Endothelial cell of umbilical vein (primary cell): ENCODE data around the gene FKBP8. TPM values are rescaled to one million over a fixed set of nuclear protein-coding genes. Genes with fewer than 3 reads are reported as not detected.

ENCODE experiments used
- BruUV-seq: library from RNA; stranded (reverse); fragments of 400-500 nt; replicated peaks from 2 replicates; lab custom pipeline; 2021; lab: Mats Ljungman, UMichigan
- CTCF ChIA-PET: fragments of 300-600, 350-600 bp; sonication (Branson Sonifier 250); formaldehyde crosslinking; loops from one replicate; lab custom pipeline; 2021; ENCODE audit warnings: antibody characterized with exemption, inconsistent platforms; lab: Charles Lee
- POLR2A ChIA-PET: fragments of 300-600, 350-600 bp; sonication (Branson Sonifier 250); formaldehyde crosslinking; loops from one replicate; lab custom pipeline; 2021; ENCODE audit warnings: antibody characterized with exemption, inconsistent platforms; lab: Charles Lee
- DNase-seq: peaks from one replicate; pipeline ENCODE4 v3.0.0-alpha.2; 2011; ENCODE audit warnings: low read depth, low spot score
- FAIRE-seq: peaks from 2 replicates; lab custom pipeline; 2011; peaks lifted over from hg19 to GRCh38; lab: Jason Lieb, UNC
- H2AFZ ChIP-seq: 2 replicates; pipeline ENCODE4 v1.6.0; 2012; ENCODE audit warnings: low read depth, low read length, control low read depth, inconsistent platforms
- H3K27ac ChIP-seq: 2 replicates; pipeline ENCODE4 v1.5.1; 2011; ENCODE audit warnings: low read depth, mild to moderate bottlenecking, control low read depth, low read length, moderate library complexity; ENCODE audit not compliant: insufficient read depth
- H3K27me3 ChIP-seq, 2 experiments: 2 replicates each; pipeline versions ENCODE4 v1.6.0 to v1.6.1; 2011; ENCODE audit warnings: low read length in 2 of 2, mixed read lengths in 1 of 2; ENCODE audit not compliant: control insufficient read depth in 2 of 2, insufficient read depth in 2 of 2
- H3K36me3 ChIP-seq, 2 experiments: 2 replicates in 1 of 2; 3 replicates in 1 of 2; pipeline ENCODE4 v1.5.1; 2011; ENCODE audit warnings: low read length in 2 of 2, mild to moderate bottlenecking in 1 of 2, moderate library complexity in 1 of 2; ENCODE audit not compliant: control insufficient read depth in 2 of 2, insufficient read depth in 2 of 2; ENCODE audit errors: extremely low read depth in 1 of 2
- H3K4me1 ChIP-seq: 3 replicates; pipeline ENCODE4 v1.5.1; 2011; ENCODE audit warnings: mild to moderate bottlenecking, low read length; ENCODE audit not compliant: control insufficient read depth, insufficient read depth; ENCODE audit errors: extremely low read depth
- H3K4me2 ChIP-seq: 2 replicates; pipeline ENCODE4 v1.6.1; 2011; ENCODE audit warnings: low read length, control low read depth, mixed read lengths; ENCODE audit not compliant: insufficient read depth
- H3K4me3 ChIP-seq, 3 experiments: fragments of 200-600 bp in 1 of 3; sonication (generic), shearing (Covaris generic) in 1 of 3; replicated peaks in 1 of 3; 2 replicates each; pipeline ENCODE4 v1.5.1; 2011 to 2016; ENCODE audit warnings: control low read depth in 3 of 3, low read length in 3 of 3, mild to moderate bottlenecking in 2 of 3, inconsistent platforms in 1 of 3, low read depth in 1 of 3, moderate library complexity in 1 of 3; ENCODE audit not compliant: insufficient read depth in 1 of 3
- H3K79me2 ChIP-seq: 2 replicates; pipeline ENCODE4 v1.6.0; 2012; ENCODE audit warnings: low read length, inconsistent platforms; ENCODE audit not compliant: control insufficient read depth, insufficient read depth
- H3K9ac ChIP-seq: replicated peaks from 2 replicates; pipeline ENCODE3; 2011; ENCODE audit warnings: low read length, control low read depth; ENCODE audit not compliant: insufficient read depth; ENCODE audit errors: extremely low read depth
- H3K9me1 ChIP-seq: replicated peaks from 3 replicates; pipeline ENCODE4 v1.6.0; 2011; ENCODE audit warnings: mild to moderate bottlenecking, low read length; ENCODE audit not compliant: control insufficient read depth, insufficient read depth; ENCODE audit errors: extremely low read depth
- H3K9me3 ChIP-seq: replicated peaks from 2 replicates; pipeline ENCODE4 v1.5.1; 2012; ENCODE audit warnings: low read length, inconsistent platforms; ENCODE audit not compliant: control insufficient read depth, insufficient read depth
- H4K20me1 ChIP-seq: replicated peaks from 2 replicates; pipeline ENCODE3; 2011; ENCODE audit warnings: mild to moderate bottlenecking, low read length; ENCODE audit not compliant: control insufficient read depth, insufficient read depth; ENCODE audit errors: extremely low read depth
- EZH2 ChIP-seq: IDR thresholded peaks from 2 replicates; pipeline ENCODE4 v1.6.1; 2012; ENCODE audit warnings: borderline replicate concordance, low read depth, mild to moderate bottlenecking, moderate library complexity, low read length, inconsistent platforms; ENCODE audit not compliant: severe bottlenecking
- FOS ChIP-seq: IDR thresholded peaks from 2 replicates; pipeline ENCODE4 v1.6.1; 2011; ENCODE audit warnings: mild to moderate bottlenecking, low read length, moderate library complexity, borderline replicate concordance; ENCODE audit not compliant: insufficient read depth
- GATA2 ChIP-seq: IDR thresholded peaks from 2 replicates; pipeline ENCODE4 v1.7.0; 2011; ENCODE audit warnings: low read depth, mild to moderate bottlenecking, moderate library complexity, mixed read lengths, low read length; ENCODE audit not compliant: insufficient read length, insufficient read depth
- JUN ChIP-seq: IDR thresholded peaks from 2 replicates; pipeline ENCODE4 v1.6.1; 2011; ENCODE audit warnings: borderline replicate concordance, low read depth; ENCODE audit not compliant: insufficient read length, insufficient read depth
- MYC ChIP-seq: IDR thresholded peaks from one replicate; pipeline ENCODE4 v1.6.1; 2011; ENCODE audit warnings: mild to moderate bottlenecking, low read depth, low read length
- POLR2A ChIP-seq: IDR thresholded peaks from 2 replicates; pipeline ENCODE4 v1.6.1; 2012; ENCODE audit warnings: low read depth, mild to moderate bottlenecking, control low read depth, low read length
- POLR2AphosphoS5 ChIP-seq: IDR thresholded peaks from 2 replicates; pipeline ENCODE4 v1.6.1; 2012; ENCODE audit warnings: low read depth, mild to moderate bottlenecking, control low read depth, low read length, moderate library complexity; ENCODE audit not compliant: insufficient read depth
- dilution Hi-C: fragments of 300-500 bp; cut with MboI; formaldehyde crosslinking; loops from one replicate; pipeline ENCODE4 v1.15.0; 2019; ENCODE audit warnings: low sequenced_read_pairs; ENCODE audit not compliant: extremely low pct_ligation_motif_present
- intact Hi-C: fragments of 100-400 bp; cut with micrococcal nuclease; formaldehyde crosslinking; loops from one replicate; pipeline ENCODE4 v1.10.0; 2022
- polyA plus RNA-seq, 4 experiments: library from polyadenylated mRNA; depleted of rRNA in 3 of 4; stranded (reverse) in 3 of 4; unstranded in 1 of 4; fragments of >200 nt; gene quantifications; 2 replicates each; pipeline versions ENCODE4 v1.2.1 to v1.2.3, GENCODE V29; 2011 to 2012; ENCODE audit warnings: missing spikeins in 1 of 4
- total RNA-seq: library from RNA; stranded (reverse); gene quantifications from 2 replicates; pipeline ENCODE4 v1.2.3, GENCODE V29; 2021
- TF ChIP-seq, protein P1 (sequence below): IDR thresholded peaks from 2 replicates; pipeline ENCODE4 v1.6.1; 2011; ENCODE audit not compliant: insufficient read depth, insufficient read length
- TF ChIP-seq, protein P2 (sequence below), 2 donors: IDR thresholded peaks; 1 replicate in 1 of 2; 2 replicates in 1 of 2; pipeline ENCODE4 v1.5.1; 2011; ENCODE audit warnings: low read length in 2 of 2, mild to moderate bottlenecking in 2 of 2, moderate library complexity in 2 of 2, control low read depth in 1 of 2, inconsistent platforms in 1 of 2, low read depth in 1 of 2; ENCODE audit not compliant: insufficient read depth in 1 of 2; ENCODE audit errors: extremely low read depth in 1 of 2

FKBP8 gene
- total and polyA plus RNA-seq, 2 donors (not counting 3 experiments of a cell fraction or from before 2014, with no cell fraction given), result 150 to 173 TPM

DNA sequence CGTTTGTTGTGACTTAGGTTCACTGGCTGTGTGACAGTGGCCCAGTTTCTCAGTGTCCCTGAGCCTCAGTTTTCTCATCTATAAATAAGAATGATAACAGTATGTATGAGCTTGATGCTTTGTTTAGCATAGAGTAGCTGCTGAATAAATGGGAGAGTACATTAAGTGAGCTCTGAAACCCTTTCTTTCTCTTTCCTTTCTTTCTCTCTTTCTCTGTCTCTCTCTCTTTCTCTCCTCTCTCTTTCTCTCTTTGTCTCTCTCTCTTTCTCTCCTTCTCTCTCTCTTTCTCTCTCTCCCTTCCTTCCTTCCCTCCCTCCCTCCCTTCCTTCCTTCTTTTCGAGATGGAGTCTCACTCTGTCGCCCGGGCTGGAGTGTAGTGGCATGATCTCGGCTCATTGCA lies 16.3 kb upstream of the FKBP8 start:
- POLR2A ChIA-PET, result no interaction called here
- FAIRE-seq, result peak; percentile 65

More for the DNA sequence above, 16.3 kb upstream of the FKBP8 start:
- H3K9me3 ChIP-seq, result no peaks in the 10 kb centered on the region
- H3K4me2 ChIP-seq, result peak overlapping the region; percentile 10
- no TSS peak for BruUV-seq
- CTCF ChIA-PET, result interaction anchor here (1.0 to 1.4 kb wide), 3 partner anchors 30 to 287 kb away, joined by 3 to 4 read pairs (median 3); no protein-coding TSS in a partner anchor
- no peak overlapping the region for H2AFZ ChIP-seq
- H3K79me2 ChIP-seq, result peaks cover 28% of the 10 kb centered on the region
- no peak for DNase-seq
- no peak overlapping the region for H3K9ac ChIP-seq
- peaks cover 2 to 5% of the 10 kb centered on the region in 2 experiments for H3K36me3 ChIP-seq
- H4K20me1 ChIP-seq, result no peaks in the 10 kb centered on the region
- H3K27ac ChIP-seq, result no peak overlapping the region
- dilution Hi-C loops, result no loop called here
- no peak overlapping the region for H3K4me3 ChIP-seq
- no peaks in the 10 kb centered on the region for H3K9me1 ChIP-seq
- H3K27me3 ChIP-seq, result no peaks in the 10 kb centered on the region
- TF ChIP-seq POLR2A (no peak), GATA2 (no peak), POLR2AphosphoS5 (no peak), EZH2 (no peak), FOS (no peak), MYC (no peak), JUN (no peak)
- TF ChIP-seq, protein P1, sequence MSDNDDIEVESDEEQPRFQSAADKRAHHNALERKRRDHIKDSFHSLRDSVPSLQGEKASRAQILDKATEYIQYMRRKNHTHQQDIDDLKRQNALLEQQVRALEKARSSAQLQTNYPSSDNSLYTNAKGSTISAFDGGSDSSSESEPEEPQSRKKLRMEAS, result no peak
- TF ChIP-seq, protein P2, sequence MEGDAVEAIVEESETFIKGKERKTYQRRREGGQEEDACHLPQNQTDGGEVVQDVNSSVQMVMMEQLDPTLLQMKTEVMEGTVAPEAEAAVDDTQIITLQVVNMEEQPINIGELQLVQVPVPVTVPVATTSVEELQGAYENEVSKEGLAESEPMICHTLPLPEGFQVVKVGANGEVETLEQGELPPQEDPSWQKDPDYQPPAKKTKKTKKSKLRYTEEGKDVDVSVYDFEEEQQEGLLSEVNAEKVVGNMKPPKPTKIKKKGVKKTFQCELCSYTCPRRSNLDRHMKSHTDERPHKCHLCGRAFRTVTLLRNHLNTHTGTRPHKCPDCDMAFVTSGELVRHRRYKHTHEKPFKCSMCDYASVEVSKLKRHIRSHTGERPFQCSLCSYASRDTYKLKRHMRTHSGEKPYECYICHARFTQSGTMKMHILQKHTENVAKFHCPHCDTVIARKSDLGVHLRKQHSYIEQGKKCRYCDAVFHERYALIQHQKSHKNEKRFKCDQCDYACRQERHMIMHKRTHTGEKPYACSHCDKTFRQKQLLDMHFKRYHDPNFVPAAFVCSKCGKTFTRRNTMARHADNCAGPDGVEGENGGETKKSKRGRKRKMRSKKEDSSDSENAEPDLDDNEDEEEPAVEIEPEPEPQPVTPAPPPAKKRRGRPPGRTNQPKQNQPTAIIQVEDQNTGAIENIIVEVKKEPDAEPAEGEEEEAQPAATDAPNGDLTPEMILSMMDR (IDR thresholded peaks at IDR 0.05; ENCODE audit: extremely low read depth in 1 of 2, insufficient read depth in 1 of 2, low read depth in 1 of 2, low read length in 2 of 2), result no peak
- intact Hi-C loops, result no loop called here
- H3K4me1 ChIP-seq, result peaks cover 30% of the 10 kb centered on the region
